ENCODE measurements around the gene LINC00632.
A peak's percentile ranks its signal among the peaks of the same experiment; 100 is the strongest.

DNA sequence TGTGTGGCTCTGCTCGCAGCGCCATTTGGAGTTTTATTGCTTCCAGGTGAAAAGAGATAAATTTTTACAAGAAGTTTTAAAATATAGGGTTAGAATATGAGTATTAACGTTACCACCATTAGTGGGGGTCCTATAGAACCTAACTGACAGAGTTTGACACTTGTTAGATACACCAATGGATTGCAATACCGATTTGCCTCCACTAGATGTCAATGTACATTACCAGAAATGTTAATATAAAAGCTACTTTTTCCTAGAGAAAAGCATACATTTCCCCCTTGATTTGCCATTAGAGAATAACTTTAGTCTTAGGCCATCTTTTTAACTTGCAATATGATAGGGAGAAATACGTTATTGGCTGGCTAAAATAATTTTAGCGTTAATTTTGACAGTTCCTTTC is 108.4 kb downstream of the LINC00632 start:
- TF ChIP-seq CTCF (IDR thresholded peaks at IDR 0.05), result peak; percentile 23
- no peak for TF ChIP-seq EZH2 (IDR thresholded peaks at IDR 0.05; ENCODE audit: borderline replicate concordance, insufficient read depth, low read depth, low read length, poor library complexity, severe bottlenecking)

All from B cell (primary cell).